Right forelimb (tissue), 1 donor: Measurements from ENCODE around the gene PPIP5K2.
"Not testable (repeated sequence)": the region's sequence is repeated elsewhere in the genome, so short reads cannot be mapped to it uniquely, and the experiment has no call there.

Experiments
- DNase-seq: peaks from one replicate; pipeline ENCODE4 v3.0.0-alpha.2; 2018

The PPIP5K2 gene

DNA sequence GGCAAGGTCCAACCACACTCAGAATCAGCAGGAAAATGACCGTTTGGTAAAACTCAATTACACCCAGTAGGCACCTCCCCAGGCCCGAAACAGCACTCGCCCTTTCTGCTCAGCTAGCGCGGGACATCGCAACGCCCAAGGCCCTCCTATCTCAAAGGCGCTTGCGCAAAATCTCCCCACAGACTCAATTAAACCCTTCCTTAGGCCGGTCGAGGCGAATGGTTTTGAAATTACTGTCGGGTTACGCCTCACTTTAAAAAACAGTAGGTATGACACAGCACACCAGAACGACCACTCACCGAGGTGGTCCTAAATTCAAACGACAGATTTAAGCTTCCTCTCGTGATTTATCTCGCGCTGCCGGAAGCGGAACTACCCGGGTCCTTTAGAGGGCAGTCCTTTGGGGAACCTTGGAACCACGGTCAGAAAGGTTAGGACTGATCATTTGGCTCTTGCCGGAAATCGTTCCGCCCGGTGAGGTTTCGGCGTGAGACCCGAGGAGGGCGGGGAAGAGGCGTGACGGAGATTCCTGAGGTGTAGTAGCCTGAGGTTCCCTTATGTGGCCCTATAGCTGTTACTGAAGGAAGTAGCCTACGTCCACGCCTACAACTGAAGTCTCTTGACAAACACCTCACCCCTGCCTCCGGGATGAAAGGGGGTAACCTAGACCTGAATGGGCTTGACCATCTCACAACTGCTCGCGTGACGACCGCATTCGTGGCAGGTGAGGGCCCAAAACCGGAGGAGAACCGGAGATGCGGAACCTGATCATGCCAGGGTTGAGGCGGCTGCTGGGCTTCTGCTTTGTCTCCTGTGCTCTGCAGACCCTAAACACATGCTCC, at the start of gene PPIP5K2, which contains the start of gene GIN1:
TSS of gene PPIP5K2 (plus strand) at position 537 of the 842 bp plus-strand sequence. CDS start 9,289 bp downstream, outside the sequence.
TSS of gene GIN1 (minus strand) at position 374 of the 842 bp plus-strand sequence. CDS start 11,431 bp downstream, outside the sequence.
- peak; percentile 99 for DNase-seq

DNA sequence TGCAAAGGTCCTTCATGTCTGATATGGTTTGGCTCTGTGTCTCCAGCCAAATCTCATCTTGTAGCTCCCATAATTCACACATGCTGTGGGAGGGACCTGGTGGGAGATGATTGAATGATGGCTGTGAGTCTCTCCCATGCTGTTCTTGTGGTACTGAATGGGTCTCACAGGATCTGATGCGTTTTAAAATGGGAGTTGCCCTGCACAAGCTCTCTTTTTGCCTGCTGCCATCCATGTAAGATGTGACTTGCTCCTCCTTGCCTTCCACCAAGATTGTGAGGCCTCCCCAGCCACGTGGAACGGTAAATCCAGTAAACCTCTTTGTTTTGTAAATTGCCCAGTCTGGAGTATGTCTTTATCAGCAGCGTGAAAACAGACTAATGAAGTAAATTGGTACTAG, 46.6 kb upstream of the PPIP5K2 start:
- not testable (repeated sequence) for DNase-seq

DNA sequence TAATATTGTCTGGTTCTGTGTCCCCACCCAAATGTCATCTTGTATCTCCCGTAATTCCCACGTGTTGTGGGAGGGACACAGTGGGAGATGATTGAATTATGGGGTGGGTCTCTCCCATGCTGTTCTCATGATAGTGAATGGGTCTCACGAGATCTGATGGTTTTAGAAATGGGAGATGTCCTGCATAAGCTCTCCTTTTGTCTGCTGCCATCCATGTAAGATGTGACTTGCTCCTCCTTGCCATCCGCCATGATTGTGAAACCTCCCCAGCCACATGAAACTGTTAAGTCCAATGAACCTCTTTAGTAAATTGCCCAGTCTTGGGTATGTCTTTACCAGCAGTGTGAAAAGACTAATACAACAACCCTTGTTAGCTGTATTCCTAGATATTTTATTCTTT, 44.7 kb upstream of the PPIP5K2 start:
- no peak for DNase-seq

- DNase-seq = no peak
These were observed 40.3 kb upstream of the PPIP5K2 start for GRCh38 chr5:103079796-103080195.

- DNase-seq = no peak
These were observed 33.6 kb upstream of the PPIP5K2 start for GRCh38 chr5:103086547-103086946.

GRCh38 chr5:103089272-103089671, 30.8 kb upstream of the PPIP5K2 start:
- DNase-seq = no peak

DNA sequence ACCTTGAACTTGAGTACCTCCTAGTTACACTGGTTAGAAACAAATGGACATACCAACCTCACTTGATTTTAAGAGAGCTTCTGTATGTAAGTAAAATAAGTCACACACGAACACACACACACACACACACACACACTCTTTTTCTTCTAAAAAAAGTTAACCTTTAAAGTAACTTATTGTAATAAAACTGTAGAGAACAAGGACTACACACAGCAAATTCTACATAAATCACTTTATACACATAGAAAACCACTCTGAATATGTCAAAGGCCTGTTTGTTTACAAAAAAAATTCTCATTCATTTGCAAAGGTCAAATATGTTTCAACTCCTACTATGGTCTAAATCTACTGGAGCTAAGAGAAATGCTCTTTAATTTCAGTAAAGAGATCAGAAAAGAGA, 29.3 kb upstream of the PPIP5K2 start:
- DNase-seq = no peak

- DNase-seq = no peak
These were observed 27.4 kb upstream of the PPIP5K2 start for GRCh38 chr5:103092676-103093075.

DNA sequence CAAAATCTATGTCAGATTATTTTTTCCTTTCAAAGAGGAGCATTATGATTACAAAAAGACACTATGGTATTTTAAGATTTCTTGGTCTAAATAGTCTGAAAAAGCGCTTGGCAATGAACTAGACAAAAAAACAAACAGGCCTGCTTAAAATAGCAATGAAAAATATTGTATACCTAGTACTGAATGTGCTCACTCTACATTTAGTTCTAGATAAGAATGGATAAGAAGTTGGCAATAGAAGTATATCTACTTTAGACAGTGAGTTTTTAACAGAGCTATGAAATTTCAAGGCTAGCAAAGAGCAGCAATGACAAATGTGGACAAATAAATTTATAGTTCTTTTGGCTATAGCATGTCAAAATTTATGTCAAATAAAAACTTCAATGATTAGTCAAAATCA, 26.4 kb upstream of the PPIP5K2 start:
- DNase-seq = no peak

- no peak for DNase-seq
These were observed 25.4 kb upstream of the PPIP5K2 start for GRCh38 chr5:103094737-103095136.

DNA sequence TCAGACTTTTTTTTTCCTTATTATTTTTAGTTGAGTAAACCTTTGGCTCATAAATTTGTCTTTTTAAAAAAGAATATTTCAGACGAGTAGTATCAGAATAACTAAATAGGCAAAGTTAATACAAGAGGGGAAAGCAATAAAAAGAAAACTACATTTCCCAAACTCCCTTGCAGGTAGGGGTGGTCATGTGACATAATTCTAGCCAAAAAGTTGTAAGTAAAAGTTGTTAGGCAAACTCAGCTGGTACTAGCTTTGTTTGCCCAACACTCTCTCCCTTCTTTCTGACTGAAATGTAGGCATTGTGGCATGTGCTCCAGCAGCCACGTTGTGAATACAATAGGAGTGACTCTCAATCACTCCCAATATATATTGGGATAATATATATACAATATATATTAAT, 21.1 kb upstream of the PPIP5K2 start:
- no peak for DNase-seq

DNA sequence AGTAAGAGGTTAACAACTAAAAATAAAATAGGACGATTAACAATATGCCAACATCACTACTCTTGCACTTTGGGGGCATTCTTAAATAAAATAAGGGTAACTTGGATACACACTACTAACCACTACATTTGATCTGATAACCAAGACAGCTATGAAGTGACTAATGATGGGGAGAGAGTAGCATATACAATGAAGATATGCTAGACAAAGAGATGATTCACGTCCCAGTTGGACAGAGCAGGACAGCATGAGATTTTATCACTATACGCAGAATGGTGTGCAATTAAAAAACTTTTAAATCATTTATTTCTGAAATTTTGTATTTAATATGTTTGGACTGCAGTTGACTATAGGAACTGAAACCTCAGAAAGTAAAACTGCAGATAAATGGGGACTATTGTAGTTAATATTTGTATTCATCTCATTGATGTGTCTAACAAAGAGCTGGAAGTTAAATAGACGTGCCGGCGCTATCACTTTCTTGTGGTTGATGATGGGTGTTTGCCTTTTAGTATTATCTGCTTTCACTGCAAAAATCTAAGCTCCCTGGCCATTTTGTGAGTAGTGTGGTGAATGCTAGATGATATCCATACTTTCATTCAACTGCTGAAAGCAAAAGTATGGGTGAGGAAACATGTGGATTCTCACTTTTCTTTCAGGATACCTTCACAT, 18.9 kb upstream of the PPIP5K2 start:
- DNase-seq = no peak

DNA sequence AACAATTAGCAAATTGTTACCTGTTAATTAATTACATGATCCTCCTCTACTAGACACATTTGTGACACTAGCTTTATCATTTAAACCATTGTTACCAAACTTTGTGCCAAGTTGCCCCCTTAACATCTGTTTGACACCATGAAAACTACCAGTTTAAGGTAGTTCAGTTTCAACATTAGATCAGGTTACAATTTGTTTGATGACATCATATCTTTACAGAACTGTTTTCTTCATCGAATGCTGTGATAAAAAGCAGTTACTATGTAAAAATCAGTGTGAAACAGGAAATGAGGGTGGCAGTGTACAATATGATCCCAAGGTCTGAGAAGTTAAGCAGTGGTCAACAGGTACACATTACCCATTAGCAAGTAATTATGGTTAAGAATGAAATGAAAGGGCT, 17.9 kb upstream of the PPIP5K2 start:
- no peak for DNase-seq

DNA sequence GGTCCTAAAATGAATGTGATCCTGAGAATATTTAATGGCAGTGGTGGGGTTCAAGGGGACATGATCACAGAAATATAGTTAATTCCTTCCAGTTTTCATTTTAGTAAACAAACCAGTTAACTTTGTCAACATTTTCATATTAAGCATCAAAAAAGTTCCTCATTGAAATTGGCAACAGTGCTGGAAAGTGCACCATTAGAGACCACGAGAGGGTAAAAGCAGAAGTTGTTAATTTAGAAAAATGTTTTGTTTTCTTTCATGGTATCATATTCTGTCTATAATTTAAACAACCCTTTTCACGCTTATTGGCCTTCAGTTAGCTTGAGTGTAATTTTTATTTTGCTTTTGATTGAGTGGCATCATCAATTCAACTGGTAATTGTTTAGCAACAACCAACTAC, 12.0 kb upstream of the PPIP5K2 start:
- DNase-seq = no peak

DNA sequence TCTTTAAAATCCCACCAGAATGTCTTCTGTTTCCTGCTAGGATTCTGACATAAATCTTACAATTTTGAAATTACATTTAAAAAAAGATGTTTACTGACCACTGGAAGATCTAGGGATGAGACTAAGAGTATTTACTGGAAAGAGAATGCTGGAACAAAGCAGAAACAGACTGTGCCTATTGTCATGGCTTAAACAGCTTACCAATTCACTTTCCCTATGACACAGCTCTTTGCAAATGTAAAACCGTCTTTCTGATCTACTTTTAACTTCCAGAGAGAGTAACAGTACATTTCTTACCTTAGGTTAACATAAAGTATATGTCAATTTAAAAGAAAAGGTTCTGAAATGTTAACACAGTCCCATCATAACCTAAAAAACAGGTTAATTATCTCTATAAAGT, 10.8 kb upstream of the PPIP5K2 start:
- DNase-seq = no peak

- DNase-seq = no peak
These were observed 9.7 kb upstream of the PPIP5K2 start for GRCh38 chr5:103110403-103110802.

DNA sequence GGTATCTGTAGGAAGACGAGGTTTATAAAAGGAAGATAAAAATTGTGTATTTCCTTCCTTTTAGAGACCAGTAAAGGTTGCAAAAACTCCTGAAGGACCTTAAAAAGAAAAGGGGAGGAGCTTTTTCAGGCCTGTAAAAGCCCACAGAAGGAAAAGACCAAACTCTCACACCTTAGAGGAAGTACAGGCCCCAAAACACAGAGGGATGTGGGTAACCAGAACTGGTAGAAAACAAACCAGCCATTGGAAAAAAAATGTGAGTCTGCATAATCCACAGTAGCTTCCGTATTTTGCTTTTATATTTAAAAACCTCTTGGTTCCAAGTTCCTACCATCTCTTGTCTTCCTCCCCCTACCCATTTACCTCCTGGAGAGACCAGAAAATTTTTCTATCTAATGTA, 8.6 kb upstream of the PPIP5K2 start:
- DNase-seq = no peak

GRCh38 chr5:103112910-103113309, 7.2 kb upstream of the PPIP5K2 start:
- DNase-seq = no peak

DNA sequence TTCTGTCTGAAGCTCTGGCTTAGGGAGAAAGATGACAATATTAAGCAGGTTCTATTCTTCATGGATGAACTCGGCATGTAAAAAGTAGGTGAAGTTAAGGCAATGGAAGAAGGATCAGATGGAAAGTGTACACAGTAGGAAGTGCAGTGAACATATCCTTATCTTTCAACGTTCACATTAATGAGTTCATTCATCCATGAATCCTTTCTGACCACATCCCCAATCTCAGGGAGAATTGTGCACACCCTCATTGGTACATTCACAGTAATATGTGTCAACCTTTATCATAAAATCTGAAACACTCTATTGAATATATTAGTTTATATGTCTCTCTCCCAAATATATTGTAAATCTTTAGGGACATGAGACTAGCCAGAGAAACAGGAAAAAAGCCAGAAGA, 5.7 kb upstream of the PPIP5K2 start:
- no peak for DNase-seq

GRCh38 chr5:103117471-103117991, 2.6 kb upstream of the PPIP5K2 start:
- DNase-seq = no peak

- DNase-seq = no peak
These were observed 884 bp upstream of the PPIP5K2 start for GRCh38 chr5:103119070-103119764.

DNA sequence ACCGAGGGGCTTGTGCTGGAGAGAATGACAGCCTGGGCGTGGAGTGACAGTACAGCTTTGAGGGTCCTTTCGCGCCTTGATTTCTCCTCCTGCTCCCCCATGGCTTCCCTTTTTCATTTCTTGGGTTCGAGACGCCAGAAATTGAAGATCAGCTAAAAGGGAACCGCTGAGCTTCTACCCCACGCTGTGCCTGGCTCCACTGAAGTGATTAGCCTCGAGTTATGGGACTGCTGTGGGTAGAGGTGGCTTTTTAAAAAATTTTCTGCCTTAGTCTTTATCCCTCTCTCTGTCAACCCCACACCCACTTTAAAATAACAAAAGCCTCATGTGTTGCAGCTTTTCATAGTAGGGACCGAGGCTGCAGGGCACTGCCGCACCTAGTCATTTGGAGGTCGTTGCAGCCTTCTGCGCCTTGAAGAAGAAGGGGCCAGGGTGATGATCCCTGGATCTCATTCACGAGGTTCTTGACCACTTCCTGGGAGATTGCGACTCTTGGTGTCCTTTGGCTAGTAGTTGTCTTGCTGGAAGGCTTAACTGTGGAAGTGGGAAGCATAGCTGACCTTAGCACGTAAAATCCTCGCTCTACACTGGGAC, 603 bp downstream of the PPIP5K2 start:
- peak; percentile 44 for DNase-seq

DNA sequence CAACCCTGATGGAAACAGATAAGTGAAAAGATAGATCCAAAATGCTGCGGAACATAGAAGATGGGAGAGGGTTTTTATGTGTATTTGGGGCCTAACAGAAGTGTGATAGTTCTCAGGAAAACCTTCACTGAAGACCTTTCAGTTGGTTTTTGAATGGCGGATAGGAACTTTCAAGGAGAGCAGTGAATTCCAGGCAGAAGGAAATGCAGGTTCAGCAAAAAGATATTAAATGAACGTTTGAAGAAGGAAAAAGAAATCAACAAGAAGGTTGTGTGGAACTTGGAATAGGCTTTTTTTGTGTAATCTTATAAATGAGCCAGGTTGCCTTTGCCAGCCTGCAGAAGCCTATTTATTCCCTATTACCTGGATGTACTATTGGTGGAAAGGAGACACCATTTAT, 2.1 kb downstream of the PPIP5K2 start:
- DNase-seq = no peak
